ENCODE data around the gene MGLL. TPM values are rescaled to one million over a fixed set of nuclear protein-coding genes. Genes with fewer than 3 reads are reported as not detected.

Gene MGLL
- total and polyA plus RNA-seq, 2 donors from 2014 or later = 74.2 to 250 TPM

- no peaks in the 10 kb centered on the region for H3K36me3 ChIP-seq (ENCODE audit: control insufficient read depth in 2 of 3, insufficient read depth in 3 of 3, low read length in 3 of 3)
- H3K4me3 ChIP-seq (ENCODE audit: low read length in 3 of 3) = no peak overlapping the region
- no peak for FAIRE-seq
- H3K9me3 ChIP-seq (ENCODE audit: control insufficient read depth in 2 of 3, insufficient read depth in 1 of 3, low read length in 3 of 3) = no peaks in the 10 kb centered on the region
- intact Hi-C loops (cut with DNase I) = no loop called here
- no peak overlapping the region for H3K27ac ChIP-seq (ENCODE audit: low read depth in 2 of 2, low read length in 2 of 2)
- H3K4me1 ChIP-seq (ENCODE audit: control insufficient read depth in 2 of 3, insufficient read depth in 2 of 3, low read depth in 1 of 3, low read length in 3 of 3) = no peaks in the 10 kb centered on the region
- no peak for DNase-seq
- H3K27me3 ChIP-seq (ENCODE audit: control insufficient read depth, insufficient read depth, low read length) = no peaks in the 10 kb centered on the region
- H3K9ac ChIP-seq (ENCODE audit: low read length in 3 of 3) = no peak overlapping the region
- TF ChIP-seq, protein P1, sequence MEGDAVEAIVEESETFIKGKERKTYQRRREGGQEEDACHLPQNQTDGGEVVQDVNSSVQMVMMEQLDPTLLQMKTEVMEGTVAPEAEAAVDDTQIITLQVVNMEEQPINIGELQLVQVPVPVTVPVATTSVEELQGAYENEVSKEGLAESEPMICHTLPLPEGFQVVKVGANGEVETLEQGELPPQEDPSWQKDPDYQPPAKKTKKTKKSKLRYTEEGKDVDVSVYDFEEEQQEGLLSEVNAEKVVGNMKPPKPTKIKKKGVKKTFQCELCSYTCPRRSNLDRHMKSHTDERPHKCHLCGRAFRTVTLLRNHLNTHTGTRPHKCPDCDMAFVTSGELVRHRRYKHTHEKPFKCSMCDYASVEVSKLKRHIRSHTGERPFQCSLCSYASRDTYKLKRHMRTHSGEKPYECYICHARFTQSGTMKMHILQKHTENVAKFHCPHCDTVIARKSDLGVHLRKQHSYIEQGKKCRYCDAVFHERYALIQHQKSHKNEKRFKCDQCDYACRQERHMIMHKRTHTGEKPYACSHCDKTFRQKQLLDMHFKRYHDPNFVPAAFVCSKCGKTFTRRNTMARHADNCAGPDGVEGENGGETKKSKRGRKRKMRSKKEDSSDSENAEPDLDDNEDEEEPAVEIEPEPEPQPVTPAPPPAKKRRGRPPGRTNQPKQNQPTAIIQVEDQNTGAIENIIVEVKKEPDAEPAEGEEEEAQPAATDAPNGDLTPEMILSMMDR (IDR thresholded peaks at IDR 0.05; ENCODE audit: borderline replicate concordance, extremely low read depth, insufficient read depth) = no peak
Measured at GRCh38 chr3:127855246-127855645, 32.9 kb upstream of the MGLL start.

DNA sequence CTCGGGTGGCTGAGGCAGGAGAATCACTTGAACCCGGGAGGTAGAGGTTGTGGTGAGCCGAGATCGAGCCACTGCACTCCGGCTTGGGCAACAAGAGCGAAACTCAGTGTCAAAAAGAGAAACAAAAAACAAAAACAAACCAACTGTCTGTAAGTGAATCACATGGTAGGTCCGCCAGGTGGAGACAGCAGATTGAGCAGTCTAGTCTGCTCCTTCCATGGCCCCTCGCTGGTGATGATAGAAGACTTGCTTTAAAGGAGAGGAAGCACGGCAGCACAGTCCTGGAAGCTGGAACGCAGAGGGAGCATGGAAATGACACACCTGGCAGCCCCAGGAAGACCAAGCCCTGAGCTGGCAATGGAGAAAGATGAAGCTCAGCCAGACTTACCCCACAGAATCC is 31.4 kb upstream of the MGLL start:
- Histone ChIP-seq H3K9me3 (ENCODE audit: control insufficient read depth in 2 of 3, insufficient read depth in 1 of 3, low read length in 3 of 3) (no peaks in the 10 kb centered on the region), H3K9ac (ENCODE audit: low read length in 3 of 3) (no peak overlapping the region), H3K36me3 (ENCODE audit: control insufficient read depth in 2 of 3, insufficient read depth in 3 of 3, low read length in 3 of 3) (no peaks in the 10 kb centered on the region), H3K27me3 (ENCODE audit: control insufficient read depth, insufficient read depth, low read length) (no peaks in the 10 kb centered on the region), H3K27ac (ENCODE audit: low read depth in 2 of 2, low read length in 2 of 2) (no peak overlapping the region), H3K4me1 (ENCODE audit: control insufficient read depth in 2 of 3, insufficient read depth in 2 of 3, low read depth in 1 of 3, low read length in 3 of 3) (no peaks in the 10 kb centered on the region), H3K4me3 (ENCODE audit: low read length in 3 of 3) (no peak overlapping the region)
- TF ChIP-seq, protein P1 (IDR thresholded peaks at IDR 0.05; ENCODE audit: borderline replicate concordance, extremely low read depth, insufficient read depth) = no peak
- DNase-seq (no peak), FAIRE-seq (no peak)
- intact Hi-C loops (cut with DNase I) = no loop called here

DNA sequence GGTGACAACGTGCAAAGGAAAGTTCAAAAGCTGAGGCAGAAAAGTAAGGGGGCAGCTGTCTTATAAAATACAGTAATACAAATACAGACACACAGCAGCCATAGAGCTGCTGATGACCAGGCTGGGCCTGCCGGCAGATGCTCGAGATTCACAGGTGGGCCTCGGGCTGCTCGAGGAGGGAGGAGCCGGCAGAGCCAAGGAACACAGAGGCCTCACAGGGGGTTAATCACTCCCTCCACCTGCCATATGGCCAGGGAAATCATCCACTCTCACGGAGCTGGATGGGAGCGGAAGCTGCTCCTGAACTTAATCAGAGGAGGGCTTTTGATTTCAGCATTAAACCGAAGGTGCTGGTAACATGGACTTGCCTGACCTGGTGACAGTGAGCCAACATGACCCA is 29.6 kb upstream of the MGLL start:
- Histone ChIP-seq H3K27me3 (ENCODE audit: control insufficient read depth, insufficient read depth, low read length) (no peaks in the 10 kb centered on the region), H3K27ac (ENCODE audit: low read depth in 2 of 2, low read length in 2 of 2) (no peak overlapping the region), H3K9ac (ENCODE audit: low read length in 3 of 3) (no peak overlapping the region), H3K4me1 (ENCODE audit: control insufficient read depth in 2 of 3, insufficient read depth in 2 of 3, low read depth in 1 of 3, low read length in 3 of 3) (no peaks in the 10 kb centered on the region), H3K36me3 (ENCODE audit: control insufficient read depth in 2 of 3, insufficient read depth in 3 of 3, low read length in 3 of 3) (no peaks in the 10 kb centered on the region), H3K4me3 (ENCODE audit: low read length in 3 of 3) (no peak overlapping the region), H3K9me3 (ENCODE audit: control insufficient read depth in 2 of 3, insufficient read depth in 1 of 3, low read length in 3 of 3) (no peaks in the 10 kb centered on the region)
- DNase-seq = no peak
- FAIRE-seq = no peak
- TF ChIP-seq, protein P1 (IDR thresholded peaks at IDR 0.05; ENCODE audit: borderline replicate concordance, extremely low read depth, insufficient read depth) = no peak
- intact Hi-C loops (cut with DNase I) = no loop called here

DNA sequence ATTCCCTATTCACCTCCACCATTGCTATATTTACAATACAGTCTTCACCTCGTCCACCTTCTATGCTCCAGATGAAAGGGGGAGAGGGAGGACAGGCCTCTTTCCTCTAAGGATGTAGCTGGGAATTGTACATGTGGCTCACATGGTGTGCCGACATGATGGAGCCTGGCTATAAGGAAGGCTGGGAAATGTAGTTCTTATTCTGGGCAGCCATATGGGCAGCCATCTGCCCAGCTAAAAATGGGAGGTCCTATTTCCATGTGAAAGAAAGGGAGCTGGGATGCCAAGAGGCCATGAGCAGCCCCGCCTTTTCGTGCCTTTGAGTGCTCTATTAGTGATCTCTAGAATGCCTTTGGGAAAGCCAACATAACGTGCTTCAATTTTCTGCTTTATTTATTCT is 27.1 kb upstream of the MGLL start:
- FAIRE-seq = no peak
- Histone ChIP-seq H3K27ac (ENCODE audit: low read depth in 2 of 2, low read length in 2 of 2) (no peak overlapping the region), H3K9me3 (ENCODE audit: control insufficient read depth in 2 of 3, insufficient read depth in 1 of 3, low read length in 3 of 3) (no peaks in the 10 kb centered on the region), H3K4me1 (ENCODE audit: control insufficient read depth in 2 of 3, insufficient read depth in 2 of 3, low read depth in 1 of 3, low read length in 3 of 3) (no peaks in the 10 kb centered on the region), H3K36me3 (ENCODE audit: control insufficient read depth in 2 of 3, insufficient read depth in 3 of 3, low read length in 3 of 3) (no peaks in the 10 kb centered on the region), H3K4me3 (ENCODE audit: low read length in 3 of 3) (no peak overlapping the region), H3K9ac (ENCODE audit: low read length in 3 of 3) (no peak overlapping the region), H3K27me3 (ENCODE audit: control insufficient read depth, insufficient read depth, low read length) (no peaks in the 10 kb centered on the region)
- intact Hi-C loops (cut with DNase I) = no loop called here
- no peak for DNase-seq
- TF ChIP-seq, protein P1 (IDR thresholded peaks at IDR 0.05; ENCODE audit: borderline replicate concordance, extremely low read depth, insufficient read depth) = no peak

All from kidney (tissue), 14 donors.